GM04504 (cell line): ENCODE results near the gene SHKBP1.
"Not testable (repeated sequence)": the region's sequence is repeated elsewhere in the genome, so short reads cannot be mapped to it uniquely, and the experiment has no call there.

ENCODE experiments used
- DNase-seq: peaks from one replicate; pipeline ENCODE4 v3.0.0-alpha.2; 2012; ENCODE audit warnings: low read depth

The SHKBP1 gene

DNA sequence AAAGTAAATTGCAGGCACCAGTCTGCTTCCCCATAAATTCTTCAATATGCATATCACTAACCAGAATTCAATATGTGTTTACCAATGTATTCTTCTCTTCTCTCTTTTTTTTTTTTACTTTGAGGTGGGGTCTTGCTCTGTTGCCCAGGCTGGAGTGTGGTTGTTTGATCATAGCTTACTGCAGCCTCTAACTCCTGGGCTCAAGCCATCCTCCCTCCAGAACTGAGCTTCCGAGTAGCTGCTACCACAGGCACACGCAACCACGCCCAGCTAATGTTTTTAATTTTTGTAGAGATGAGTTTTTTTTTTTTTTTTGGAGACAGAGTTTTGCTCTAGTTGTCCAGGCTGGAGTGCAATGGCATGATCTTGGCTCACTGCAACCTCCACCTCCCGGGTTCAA lies 41.3 kb downstream of the SHKBP1 start:
- no peak for DNase-seq

DNA sequence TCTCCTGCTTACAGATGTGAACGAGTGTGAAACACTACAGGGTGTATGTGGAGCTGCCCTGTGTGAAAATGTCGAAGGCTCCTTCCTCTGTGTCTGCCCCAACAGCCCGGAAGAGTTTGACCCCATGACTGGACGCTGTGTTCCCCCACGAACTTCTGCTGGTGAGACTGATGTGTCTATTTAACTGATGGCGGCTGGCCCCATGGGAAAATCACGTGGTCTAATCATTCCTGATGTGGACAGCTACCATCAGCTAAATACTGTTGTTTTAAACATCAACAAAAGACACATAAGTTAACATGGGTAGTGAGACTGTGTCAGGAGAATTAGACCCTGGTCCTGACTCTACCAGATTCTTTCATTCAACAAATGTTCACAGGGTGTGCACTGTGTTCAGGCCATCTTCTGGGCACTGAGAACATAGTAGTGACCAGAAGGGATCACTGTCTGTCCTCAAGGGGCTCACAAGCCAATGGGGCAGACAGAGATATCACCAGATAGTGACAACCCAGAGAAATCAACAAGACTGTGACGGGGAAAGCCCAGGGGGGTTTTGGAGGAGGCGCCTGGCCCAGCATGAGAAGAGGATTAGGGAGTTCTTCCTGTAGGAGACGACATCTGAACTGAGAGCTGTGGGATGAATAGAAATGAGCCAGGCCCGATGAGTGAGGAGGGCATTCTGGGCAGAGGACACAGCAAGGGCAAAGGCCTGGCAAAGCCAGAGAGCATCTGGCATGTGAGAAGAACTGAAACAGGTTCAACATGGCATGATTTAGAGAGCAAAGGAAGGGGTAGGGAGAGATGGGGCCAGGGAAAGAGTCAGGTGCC lies 42.9 kb downstream of the SHKBP1 start:
- DNase-seq = no peak

GRCh38 chr19:40620161-40620485 lies 43.5 kb downstream of the SHKBP1 start:
- no peak for DNase-seq

DNA sequence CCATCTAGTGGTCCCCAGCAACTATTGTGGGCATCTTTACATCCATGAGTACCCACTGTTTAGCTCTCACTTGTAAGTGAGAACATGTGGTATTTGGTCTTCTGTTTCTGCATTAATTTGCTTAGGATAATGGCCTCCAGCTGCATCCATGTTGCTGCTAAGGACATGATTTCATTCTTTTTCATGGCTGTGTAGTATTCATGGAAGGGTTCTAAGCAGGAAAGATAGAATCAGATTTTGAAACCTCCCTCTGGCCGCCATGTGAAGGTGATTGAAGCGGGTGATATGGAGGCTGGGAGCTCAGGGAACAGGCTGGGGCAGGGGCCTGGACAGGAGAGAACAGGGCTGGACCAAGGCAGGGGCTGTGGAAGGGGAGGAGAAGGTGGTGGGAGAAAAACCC lies 44.6 kb downstream of the SHKBP1 start:
- no peak for DNase-seq

DNA sequence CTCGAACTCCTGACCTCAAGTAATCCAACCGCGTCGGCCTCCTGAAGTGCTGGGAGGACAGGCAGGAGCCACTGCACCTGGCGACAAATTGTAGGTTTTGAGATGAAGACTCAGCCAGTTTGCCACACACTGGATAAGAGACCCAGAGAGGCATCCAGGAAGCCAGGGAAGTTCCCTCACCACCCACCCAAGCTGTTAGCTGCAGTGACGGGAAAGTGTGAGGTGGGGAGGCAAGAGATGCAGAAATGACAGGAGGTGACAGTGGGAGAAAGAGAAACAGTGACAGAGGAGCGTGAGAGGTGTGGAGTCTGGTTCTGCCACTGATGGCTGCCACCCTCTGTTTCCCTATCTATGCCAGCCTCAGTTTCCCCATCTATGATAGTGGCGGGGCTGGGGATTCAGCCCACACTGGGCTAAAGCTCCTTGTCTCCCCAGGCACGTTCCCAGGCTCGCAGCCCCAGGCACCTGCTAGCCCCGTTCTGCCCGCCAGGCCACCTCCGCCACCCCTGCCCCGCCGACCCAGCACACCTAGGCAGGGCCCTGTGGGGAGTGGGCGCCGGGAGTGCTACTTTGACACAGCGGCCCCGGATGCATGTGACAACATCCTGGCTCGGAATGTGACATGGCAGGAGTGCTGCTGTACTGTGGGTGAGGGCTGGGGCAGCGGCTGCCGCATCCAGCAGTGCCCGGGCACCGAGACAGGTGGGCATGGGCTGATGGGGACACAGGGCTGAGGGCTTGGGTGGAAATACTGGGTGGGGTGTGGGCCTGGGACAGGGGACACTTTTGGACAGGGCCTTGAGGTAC lies 45.5 kb downstream of the SHKBP1 start:
- DNase-seq = no peak

GRCh38 chr19:40622773-40623075 lies 46.1 kb downstream of the SHKBP1 start:
- DNase-seq = no peak

GRCh38 chr19:40623403-40624251 lies 47.0 kb downstream of the SHKBP1 start:
- no peak for DNase-seq

DNA sequence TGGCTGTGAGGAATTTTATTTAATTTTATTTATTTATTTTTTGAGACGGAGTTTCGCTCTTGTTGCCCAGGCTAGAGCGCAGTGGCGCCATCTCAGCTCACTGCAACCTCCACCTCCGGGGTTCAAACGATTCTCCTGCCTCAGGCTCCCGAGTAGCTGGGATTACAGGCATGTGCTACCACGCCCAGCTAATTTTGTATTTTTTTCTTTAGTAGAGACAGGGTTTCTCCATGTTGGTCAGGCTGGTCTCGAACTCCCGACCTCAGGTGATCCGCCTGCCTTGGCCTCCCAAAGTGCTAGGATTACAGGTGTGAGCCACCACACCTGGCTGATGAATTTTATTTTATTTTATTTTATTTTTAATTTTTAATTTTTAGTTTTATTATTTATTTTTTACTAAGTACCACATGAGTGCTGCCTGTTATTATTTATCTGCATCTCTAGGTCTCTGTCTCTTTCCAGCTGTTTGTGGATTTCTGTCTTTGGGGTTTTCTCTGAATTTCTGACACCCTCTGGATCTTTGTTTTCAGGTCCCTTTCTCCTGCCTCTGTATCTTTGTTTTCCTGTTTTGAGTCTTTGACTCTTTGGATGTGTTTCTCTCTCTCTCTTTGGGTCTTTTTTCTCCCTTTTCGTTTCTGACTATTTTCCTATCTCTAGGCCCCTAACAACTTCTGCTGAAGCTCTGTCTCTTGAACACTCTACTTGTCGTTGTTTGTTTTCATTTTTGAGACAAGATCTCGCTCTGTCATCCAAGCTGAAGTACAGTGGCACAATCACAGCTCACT lies 47.9 kb downstream of the SHKBP1 start:
- not testable (repeated sequence) for DNase-seq

DNA sequence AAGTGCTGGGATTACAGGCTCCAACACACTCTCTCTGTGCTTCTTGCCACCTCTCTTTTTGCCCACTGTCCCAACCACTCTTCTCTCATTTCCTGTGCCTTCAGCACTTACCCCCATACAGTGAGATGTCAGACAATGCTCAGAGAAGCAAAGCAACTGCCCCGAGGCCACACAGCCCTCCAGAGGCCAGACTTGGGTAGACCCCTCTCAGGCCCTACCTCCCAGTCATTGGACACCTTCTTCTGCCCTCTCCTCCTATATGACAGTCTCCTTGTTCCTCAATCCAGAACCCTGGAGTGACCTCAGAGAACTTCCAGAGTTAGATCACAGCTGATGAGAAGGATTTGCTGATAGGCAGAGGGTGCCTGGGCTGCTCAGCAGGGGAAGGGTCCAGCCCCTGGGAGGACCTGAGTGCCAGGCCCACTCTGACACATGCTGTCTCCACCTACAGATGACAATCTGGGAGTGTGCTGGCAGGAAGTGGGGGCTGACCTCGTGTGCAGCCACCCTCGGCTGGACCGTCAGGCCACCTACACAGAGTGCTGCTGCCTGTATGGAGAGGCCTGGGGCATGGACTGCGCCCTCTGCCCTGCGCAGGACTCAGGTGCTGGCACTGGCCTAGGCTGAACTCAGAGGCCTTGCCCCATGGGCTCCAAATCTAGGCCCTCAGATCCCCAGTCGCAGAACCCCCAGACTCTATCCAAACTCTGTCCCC lies 48.9 kb downstream of the SHKBP1 start:
- DNase-seq = no peak

- no peak for DNase-seq
Measured at GRCh38 chr19:40626918-40627317, 50.2 kb downstream of the SHKBP1 start.

DNA sequence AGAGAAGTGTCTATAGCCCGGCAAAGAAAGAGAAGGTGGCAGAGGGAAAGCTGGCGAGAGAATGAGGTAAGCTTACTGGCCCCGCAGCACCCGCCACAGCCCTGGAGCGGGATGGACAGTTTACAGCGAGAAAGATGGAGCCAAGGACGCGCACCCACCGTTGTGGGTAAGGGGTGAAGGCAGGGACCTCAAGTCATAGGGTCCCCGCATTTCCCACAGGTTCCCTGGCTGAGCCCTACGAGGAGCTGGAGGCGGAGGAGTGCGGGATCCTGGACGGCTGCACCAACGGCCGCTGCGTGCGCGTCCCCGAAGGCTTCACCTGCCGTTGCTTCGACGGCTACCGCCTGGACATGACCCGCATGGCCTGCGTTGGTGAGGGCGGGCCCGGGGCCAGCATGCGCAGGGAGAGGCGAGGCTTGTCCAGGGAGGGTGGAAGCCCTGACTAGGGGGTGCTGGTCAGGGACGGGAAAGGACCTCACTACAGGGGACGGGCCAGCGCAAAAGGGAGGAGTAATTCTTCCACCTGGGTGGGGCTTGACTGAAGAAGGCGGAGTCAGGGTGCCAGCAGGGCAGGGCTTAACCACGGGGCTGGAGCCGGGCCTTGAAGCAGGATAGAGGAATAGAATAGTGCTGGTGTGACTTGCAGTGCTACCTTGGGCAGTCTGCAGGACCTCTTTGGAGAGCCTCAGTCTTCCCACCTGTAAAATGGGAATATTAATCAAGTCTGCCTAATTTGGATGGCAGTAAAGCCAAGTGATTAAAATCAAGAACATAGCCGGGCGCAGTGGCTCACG lies 51.0 kb downstream of the SHKBP1 start:
- no peak for DNase-seq

DNA sequence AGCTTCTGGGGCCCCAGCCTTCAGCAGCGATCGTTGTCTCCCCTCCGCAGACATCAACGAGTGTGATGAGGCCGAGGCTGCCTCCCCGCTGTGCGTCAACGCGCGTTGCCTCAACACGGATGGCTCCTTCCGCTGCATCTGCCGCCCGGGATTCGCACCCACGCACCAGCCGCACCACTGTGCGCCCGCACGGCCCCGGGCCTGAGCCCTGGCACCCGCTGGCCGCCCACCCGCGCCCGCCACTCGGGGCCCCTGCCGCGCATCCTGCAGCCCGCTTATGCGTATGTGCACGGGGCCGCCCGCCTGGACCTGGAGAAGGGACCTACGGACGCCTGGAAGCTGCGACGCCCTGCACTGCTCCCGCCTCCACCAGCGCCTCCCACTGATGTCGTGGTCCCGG lies 52.7 kb downstream of the SHKBP1 start:
- no peak for DNase-seq

GRCh38 chr19:40630571-40631160 lies 54.0 kb downstream of the SHKBP1 start:
- DNase-seq = no peak

DNA sequence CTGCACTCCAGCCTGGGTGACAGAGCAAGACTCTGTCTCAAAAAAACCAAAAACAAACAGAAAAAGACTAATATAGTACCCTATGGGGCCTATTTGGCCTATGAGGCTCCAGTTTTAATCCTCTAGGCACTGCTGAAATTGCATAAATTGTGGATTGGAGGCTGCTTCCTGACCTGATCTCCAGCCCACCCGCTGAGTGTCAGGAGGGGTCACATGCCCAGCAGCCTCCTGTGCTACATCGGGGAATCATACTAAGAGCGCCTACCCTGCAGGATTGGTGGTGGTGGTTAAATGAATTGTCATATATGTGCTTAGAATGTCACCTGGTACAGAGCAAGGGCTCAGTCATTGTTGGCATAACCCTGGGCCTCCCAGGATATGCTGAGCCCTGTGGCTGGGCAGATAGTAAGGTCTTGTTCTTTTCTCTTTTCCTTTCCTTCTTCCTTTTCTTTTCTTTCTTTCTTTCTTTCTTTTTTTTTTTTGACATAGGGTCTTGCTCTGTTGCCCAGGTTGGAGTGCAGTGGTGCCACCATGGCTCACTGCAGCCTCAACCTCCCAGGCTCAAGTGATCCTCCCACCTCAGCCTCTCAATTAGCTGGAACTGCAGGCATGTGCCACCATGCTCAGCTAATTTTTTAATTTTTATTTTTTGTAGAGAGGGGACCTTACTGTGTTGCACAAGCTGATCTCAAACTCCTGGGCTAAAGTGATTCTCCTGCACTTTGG lies 55.8 kb downstream of the SHKBP1 start:
- no peak for DNase-seq

GRCh38 chr19:40633207-40633606 lies 56.5 kb downstream of the SHKBP1 start:
- DNase-seq = no peak

- DNase-seq = no peak
Measured at GRCh38 chr19:40638327-40638726, 61.7 kb downstream of the SHKBP1 start.

DNA sequence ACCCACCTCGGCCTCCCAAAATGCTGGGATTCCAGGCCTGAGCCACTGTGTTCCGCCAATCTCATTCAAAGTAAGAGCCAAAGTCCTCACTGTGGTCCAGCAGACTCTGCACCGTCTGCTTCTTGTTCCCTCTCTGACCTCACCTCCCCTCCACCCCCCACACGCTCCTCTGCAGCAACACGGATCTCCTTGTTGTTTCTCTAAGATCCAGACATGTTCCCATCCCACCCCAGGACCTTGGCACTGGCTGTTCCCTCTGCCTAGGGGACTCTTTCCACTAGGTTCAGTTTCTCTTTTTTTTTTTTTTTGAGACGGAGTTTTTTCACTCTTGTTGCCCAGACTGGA lies 62.9 kb downstream of the SHKBP1 start:
- no peak for DNase-seq

- DNase-seq = no peak
Measured at GRCh38 chr19:40640744-40641143, 64.1 kb downstream of the SHKBP1 start.
